HCT116 (cell line): ENCODE data around the gene BRINP1. TPM values are rescaled to one million over a fixed set of nuclear protein-coding genes. Genes with fewer than 3 reads are reported as not detected.

Experiments used
- ATAC-seq: fragments of 200-7000 bp; cut with Tn5 transposase; 2 replicates; pipeline ENCODE4 v1.9.1; 2020; ENCODE audit warnings: mild to moderate bottlenecking, moderate library complexity
- BruUV-seq: library from RNA; stranded (reverse); fragments of 400-500 nt; replicated peaks from 2 replicates; lab custom pipeline; 2021; lab: Mats Ljungman, UMichigan
- CTCF ChIA-PET: fragments of 300-600 bp; sonication (Branson Sonifier 250); formaldehyde crosslinking; loops from one replicate; lab custom pipeline; 2021; ENCODE audit warnings: antibody characterized with exemption; lab: Charles Lee
- POLR2A ChIA-PET: fragments of 300-600, 350-600 bp; sonication (Branson Sonifier 250); formaldehyde crosslinking; loops from one replicate; lab custom pipeline; 2021; ENCODE audit warnings: antibody characterized with exemption; lab: Charles Lee
- RAD21 ChIA-PET, 2 experiments: fragments of 300-600 bp; sonication (Branson Sonifier 250); formaldehyde crosslinking; loops; one replicate each; lab custom pipeline; 2023; ENCODE audit warnings: low total read pairs in 2 of 2; ENCODE audit not compliant: uncharacterized antibody in 2 of 2, unreplicated experiment in 2 of 2, low non-redundant PET in 1 of 2; lab: Charles Lee
- DNase-seq: peaks from one replicate; pipeline ENCODE4 v3.0.0-alpha.2; 2010; ENCODE audit warnings: low read depth, low spot score
- H2AFZ ChIP-seq: fragments of 200-600 bp; shearing (Covaris generic), sonication (generic); 2 replicates; pipeline ENCODE4 v1.6.1; 2017; ENCODE audit warnings: low read depth, mixed run types, mixed read lengths, antibody characterized with exemption, low read length; ENCODE audit not compliant: poor library complexity, severe bottlenecking
- H3K27ac ChIP-seq: 2 replicates; pipeline ENCODE4 v1.5.1; 2012; ENCODE audit warnings: low read depth, low read length
- H3K27me3 ChIP-seq: fragments of 200-600 bp; sonication (generic); 2 replicates; pipeline ENCODE4 v1.6.1; 2016; ENCODE audit warnings: mixed run types, low read length, mixed read lengths; ENCODE audit not compliant: insufficient read depth
- H3K36me3 ChIP-seq, 2 experiments: fragments of 200-500 bp in 1 of 2; fragments of 200-600 bp in 1 of 2; sonication (Bioruptor generic) in 1 of 2; sonication (generic) in 1 of 2; 2 replicates each; pipeline versions ENCODE4 v1.5.1 to v1.6.1; 2014 to 2016; ENCODE audit warnings: low read length in 2 of 2, inconsistent platforms in 1 of 2, mixed read lengths in 1 of 2, mixed run types in 1 of 2; ENCODE audit not compliant: insufficient read depth in 2 of 2, control insufficient read depth in 1 of 2
- H3K4me1 ChIP-seq, 2 experiments: fragments of 200-600 bp in 1 of 2; sonication (generic) in 1 of 2; 2 replicates each; pipeline versions ENCODE4 v1.5.1 to v1.6.1; 2012 to 2017; ENCODE audit warnings: low read length in 2 of 2, inconsistent platforms in 1 of 2, mild to moderate bottlenecking in 1 of 2, mixed read lengths in 1 of 2, mixed run types in 1 of 2, moderate library complexity in 1 of 2; ENCODE audit not compliant: insufficient read depth in 2 of 2, control insufficient read depth in 1 of 2
- H3K4me2 ChIP-seq: fragments of 200-600 bp; sonication (generic); 2 replicates; pipeline ENCODE4 v1.6.1; 2017; ENCODE audit warnings: mixed run types, low read length, mixed read lengths
- H3K4me3 ChIP-seq, 2 experiments: fragments of 200-600 bp in 1 of 2; sonication (generic) in 1 of 2; replicated peaks in 1 of 2; 2 replicates each; pipeline ENCODE4 v1.5.1; 2011 to 2016; ENCODE audit warnings: low read length in 2 of 2, control low read depth in 1 of 2, low read depth in 1 of 2, mild to moderate bottlenecking in 1 of 2, mixed read lengths in 1 of 2, mixed run types in 1 of 2
- H3K79me2 ChIP-seq: fragments of 200-600 bp; sonication (generic); 2 replicates; pipeline ENCODE4 v1.6.1; 2017; ENCODE audit warnings: mild to moderate bottlenecking, mixed run types, low read length, moderate library complexity, mixed read lengths; ENCODE audit not compliant: insufficient read depth
- H3K9ac ChIP-seq: fragments of 200-600 bp; sonication (generic); 2 replicates; pipeline ENCODE4 v1.6.1; 2016; ENCODE audit warnings: low read length, mixed read lengths
- H3K9me2 ChIP-seq: fragments of 200-600 bp; sonication (generic), shearing (Covaris generic); 2 replicates; pipeline ENCODE4 v1.6.1; 2017; ENCODE audit warnings: mixed run types, mild to moderate bottlenecking, moderate library complexity; ENCODE audit not compliant: insufficient read depth
- H3K9me3 ChIP-seq, 2 experiments: fragments of 200-500 bp in 1 of 2; fragments of 200-600 bp in 1 of 2; sonication (Bioruptor generic) in 1 of 2; sonication (generic) in 1 of 2; 2 replicates each; pipeline ENCODE4 v1.6.1; 2014 to 2017; ENCODE audit warnings: low read length in 2 of 2, mixed read lengths in 2 of 2, inconsistent platforms in 1 of 2, low read depth in 1 of 2, mild to moderate bottlenecking in 1 of 2, mixed run types in 1 of 2, moderate library complexity in 1 of 2; ENCODE audit not compliant: control insufficient read depth in 1 of 2, insufficient read depth in 1 of 2
- H4K20me1 ChIP-seq: fragments of 200-600 bp; sonication (generic), shearing (Covaris generic); 2 replicates; pipeline ENCODE4 v1.6.1; 2017; ENCODE audit warnings: mixed run types, mild to moderate bottlenecking, moderate library complexity; ENCODE audit not compliant: insufficient read depth
- CBX3 ChIP-seq: IDR thresholded peaks from 2 replicates; pipeline ENCODE4 v1.6.1; 2012; ENCODE audit warnings: low read depth
- CEBPB ChIP-seq: IDR thresholded peaks from 2 replicates; pipeline ENCODE4 v1.6.1; 2012; ENCODE audit warnings: low read depth
- EGR1 ChIP-seq: IDR thresholded peaks from 2 replicates; pipeline ENCODE4 v1.6.1; 2012; ENCODE audit warnings: low read depth
- EZH2 ChIP-seq: fragments of 200-600 bp; sonication (generic); IDR thresholded peaks from 2 replicates; pipeline ENCODE4 v1.6.1; 2017; ENCODE audit warnings: antibody characterized with exemption, mixed run types
- EZH2phosphoT487 ChIP-seq: fragments of 200-600 bp; IDR thresholded peaks from 2 replicates; pipeline ENCODE4 v1.6.1; 2018; ENCODE audit warnings: antibody characterized with exemption, borderline replicate concordance
- FOSL1 ChIP-seq: IDR thresholded peaks from 2 replicates; pipeline ENCODE4 v1.6.1; 2012; ENCODE audit warnings: low read depth
- JUND ChIP-seq: IDR thresholded peaks from 2 replicates; pipeline ENCODE4 v1.6.1; 2012
- POLR2AphosphoS5 ChIP-seq: IDR thresholded peaks from 2 replicates; pipeline ENCODE4 v1.6.1; 2011; ENCODE audit warnings: mild to moderate bottlenecking, low read depth, low read length, moderate library complexity
- RAD21 ChIP-seq: IDR thresholded peaks from 2 replicates; pipeline ENCODE4 v1.6.1; 2012; ENCODE audit warnings: low read depth, mild to moderate bottlenecking
- SIN3A ChIP-seq: IDR thresholded peaks from 2 replicates; pipeline ENCODE4 v1.6.1; 2012; ENCODE audit warnings: low read depth
- SP1 ChIP-seq: IDR thresholded peaks from 2 replicates; pipeline ENCODE4 v1.6.1; 2012; ENCODE audit warnings: low read depth
- TCF7L2 ChIP-seq: IDR thresholded peaks from 2 replicates; pipeline ENCODE4 v1.7.0; 2011; ENCODE audit warnings: borderline replicate concordance, inconsistent platforms; ENCODE audit not compliant: insufficient read depth, insufficient read length; ENCODE audit errors: extremely low read depth
- YY1 ChIP-seq: IDR thresholded peaks from 2 replicates; pipeline ENCODE4 v1.6.1; 2011; ENCODE audit warnings: low read length, low read depth, moderate library complexity, mild to moderate bottlenecking; ENCODE audit not compliant: insufficient replicate concordance; ENCODE audit errors: extremely low read depth
- ZNF274 ChIP-seq: fragments of 200-500 bp; sonication (Bioruptor generic); IDR thresholded peaks from 2 replicates; pipeline ENCODE4 v1.6.1; 2014; ENCODE audit warnings: mild to moderate bottlenecking, low read depth, low read length, inconsistent platforms
- intact Hi-C: fragments of 100-400 bp; cut with micrococcal nuclease; formaldehyde crosslinking; loops from 2 replicates; pipeline ENCODE4 v1.10.0; 2022
- total RNA-seq: library from RNA; stranded (reverse); gene quantifications from one replicate; pipeline ENCODE4 v1.2.1, GENCODE V29; 2021; ENCODE audit not compliant: unreplicated experiment
- TF ChIP-seq, protein P1 (sequence below), 3 experiments: fragments of 200-600 bp in 1 of 3; sonication (generic) in 1 of 3; IDR thresholded peaks in 2 of 3; conservative IDR thresholded peaks in 1 of 3; 2 replicates each; pipeline ENCODE4 v1.5.1; 2012 to 2017; ENCODE audit warnings: low read depth in 2 of 3, low read length in 2 of 3, antibody characterized with exemption in 1 of 3, borderline replicate concordance in 1 of 3, control low read depth in 1 of 3, mild to moderate bottlenecking in 1 of 3, mixed read lengths in 1 of 3, mixed run types in 1 of 3, moderate library complexity in 1 of 3; ENCODE audit not compliant: insufficient read depth in 1 of 3
- TF ChIP-seq, protein P2 (sequence below): IDR thresholded peaks from 2 replicates; pipeline ENCODE4 v1.6.1; 2012; ENCODE audit warnings: low read depth
- TF ChIP-seq, protein P3 (sequence below): IDR thresholded peaks from 2 replicates; pipeline ENCODE4 v1.6.1; 2011; ENCODE audit warnings: mild to moderate bottlenecking, low read length, moderate library complexity; ENCODE audit not compliant: insufficient replicate concordance; ENCODE audit errors: extremely low read depth

BRINP1 gene
- total RNA-seq, 1 experiment from 2014 or later = not detected

DNA sequence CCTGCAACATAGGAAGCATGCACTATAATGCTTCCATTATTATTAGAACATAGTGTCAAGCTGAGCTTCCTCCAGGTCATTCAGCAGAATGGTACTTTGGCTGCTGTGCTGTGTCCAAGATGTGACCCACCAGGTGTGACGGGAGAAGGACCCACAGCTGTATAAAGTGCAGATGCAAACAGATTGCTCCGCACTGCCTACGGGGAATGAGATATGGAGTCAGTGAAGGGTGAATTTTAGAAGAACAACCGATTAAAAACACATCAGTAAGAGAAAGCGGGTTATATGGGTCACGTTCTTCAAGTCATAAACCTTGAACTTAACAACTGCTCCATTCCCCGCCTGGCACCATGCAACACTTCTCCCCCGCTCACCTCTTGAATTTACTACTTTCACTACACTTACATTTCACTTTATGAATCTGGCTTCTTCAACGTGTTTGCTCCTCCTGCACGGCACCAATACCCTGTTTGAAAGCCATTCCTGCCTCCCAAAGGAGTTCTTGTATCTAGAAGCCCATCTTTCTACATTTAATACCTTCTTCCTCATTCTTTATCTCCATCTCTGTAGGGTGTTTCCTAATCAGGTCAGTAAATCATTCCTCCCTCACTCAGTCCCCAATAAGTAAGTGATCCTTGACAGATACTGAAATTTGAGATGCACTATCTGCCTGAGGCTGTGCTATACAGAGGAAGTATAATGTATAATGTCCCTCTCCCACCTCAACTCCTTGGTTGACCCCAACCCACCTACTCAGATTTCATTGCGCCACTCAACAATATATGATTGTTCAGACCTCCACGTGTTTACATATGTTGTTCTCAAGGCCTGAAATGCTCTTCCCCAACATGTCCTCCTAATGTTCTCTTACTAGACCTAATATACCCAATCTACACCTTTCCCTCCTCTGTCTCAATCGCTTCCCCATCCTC, 25.9 kb downstream of the BRINP1 start:
- DNase-seq = no peak
- RAD21 ChIA-PET = no interaction called here
- Histone ChIP-seq H3K79me2 (no peaks in the 10 kb centered on the region), H3K4me2 (no peak overlapping the region), H3K27ac (no peak overlapping the region), H3K9me3 (peaks cover 0 to 4% of the 10 kb centered on the region in 2 experiments; a peak in 2 of 4 replicates), H3K9ac (no peak overlapping the region), H3K36me3 (no peaks in the 10 kb centered on the region), H4K20me1 (no peaks in the 10 kb centered on the region), H3K9me2 (no peaks in the 10 kb centered on the region), H2AFZ (no peak overlapping the region), H3K27me3 (no peaks in the 10 kb centered on the region), H3K4me3 (no peak overlapping the region), H3K4me1 (no peaks in the 10 kb centered on the region)
- CTCF ChIA-PET = no interaction called here
- no peak for ATAC-seq
- POLR2A ChIA-PET = no interaction called here
- BruUV-seq = no TSS peak
- no peak for TF ChIP-seq RAD21
- TF ChIP-seq FOSL1 = no peak
- TF ChIP-seq EGR1 = no peak
- TF ChIP-seq JUND = no peak
- no peak for TF ChIP-seq POLR2AphosphoS5
- no peak for TF ChIP-seq EZH2phosphoT487
- TF ChIP-seq YY1 = no peak
- no peak for TF ChIP-seq ZNF274
- no peak for TF ChIP-seq TCF7L2
- TF ChIP-seq, protein P1, sequence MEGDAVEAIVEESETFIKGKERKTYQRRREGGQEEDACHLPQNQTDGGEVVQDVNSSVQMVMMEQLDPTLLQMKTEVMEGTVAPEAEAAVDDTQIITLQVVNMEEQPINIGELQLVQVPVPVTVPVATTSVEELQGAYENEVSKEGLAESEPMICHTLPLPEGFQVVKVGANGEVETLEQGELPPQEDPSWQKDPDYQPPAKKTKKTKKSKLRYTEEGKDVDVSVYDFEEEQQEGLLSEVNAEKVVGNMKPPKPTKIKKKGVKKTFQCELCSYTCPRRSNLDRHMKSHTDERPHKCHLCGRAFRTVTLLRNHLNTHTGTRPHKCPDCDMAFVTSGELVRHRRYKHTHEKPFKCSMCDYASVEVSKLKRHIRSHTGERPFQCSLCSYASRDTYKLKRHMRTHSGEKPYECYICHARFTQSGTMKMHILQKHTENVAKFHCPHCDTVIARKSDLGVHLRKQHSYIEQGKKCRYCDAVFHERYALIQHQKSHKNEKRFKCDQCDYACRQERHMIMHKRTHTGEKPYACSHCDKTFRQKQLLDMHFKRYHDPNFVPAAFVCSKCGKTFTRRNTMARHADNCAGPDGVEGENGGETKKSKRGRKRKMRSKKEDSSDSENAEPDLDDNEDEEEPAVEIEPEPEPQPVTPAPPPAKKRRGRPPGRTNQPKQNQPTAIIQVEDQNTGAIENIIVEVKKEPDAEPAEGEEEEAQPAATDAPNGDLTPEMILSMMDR (IDR thresholded peaks at IDR 0.05 in 2 of 3, conservative IDR thresholded peaks at IDR 0.05 in 1 of 3; ENCODE audit: borderline replicate concordance in 1 of 3, insufficient read depth in 1 of 3, low read depth in 2 of 3, low read length in 2 of 3) = no peak
- TF ChIP-seq CEBPB = no peak
- TF ChIP-seq, protein P2, sequence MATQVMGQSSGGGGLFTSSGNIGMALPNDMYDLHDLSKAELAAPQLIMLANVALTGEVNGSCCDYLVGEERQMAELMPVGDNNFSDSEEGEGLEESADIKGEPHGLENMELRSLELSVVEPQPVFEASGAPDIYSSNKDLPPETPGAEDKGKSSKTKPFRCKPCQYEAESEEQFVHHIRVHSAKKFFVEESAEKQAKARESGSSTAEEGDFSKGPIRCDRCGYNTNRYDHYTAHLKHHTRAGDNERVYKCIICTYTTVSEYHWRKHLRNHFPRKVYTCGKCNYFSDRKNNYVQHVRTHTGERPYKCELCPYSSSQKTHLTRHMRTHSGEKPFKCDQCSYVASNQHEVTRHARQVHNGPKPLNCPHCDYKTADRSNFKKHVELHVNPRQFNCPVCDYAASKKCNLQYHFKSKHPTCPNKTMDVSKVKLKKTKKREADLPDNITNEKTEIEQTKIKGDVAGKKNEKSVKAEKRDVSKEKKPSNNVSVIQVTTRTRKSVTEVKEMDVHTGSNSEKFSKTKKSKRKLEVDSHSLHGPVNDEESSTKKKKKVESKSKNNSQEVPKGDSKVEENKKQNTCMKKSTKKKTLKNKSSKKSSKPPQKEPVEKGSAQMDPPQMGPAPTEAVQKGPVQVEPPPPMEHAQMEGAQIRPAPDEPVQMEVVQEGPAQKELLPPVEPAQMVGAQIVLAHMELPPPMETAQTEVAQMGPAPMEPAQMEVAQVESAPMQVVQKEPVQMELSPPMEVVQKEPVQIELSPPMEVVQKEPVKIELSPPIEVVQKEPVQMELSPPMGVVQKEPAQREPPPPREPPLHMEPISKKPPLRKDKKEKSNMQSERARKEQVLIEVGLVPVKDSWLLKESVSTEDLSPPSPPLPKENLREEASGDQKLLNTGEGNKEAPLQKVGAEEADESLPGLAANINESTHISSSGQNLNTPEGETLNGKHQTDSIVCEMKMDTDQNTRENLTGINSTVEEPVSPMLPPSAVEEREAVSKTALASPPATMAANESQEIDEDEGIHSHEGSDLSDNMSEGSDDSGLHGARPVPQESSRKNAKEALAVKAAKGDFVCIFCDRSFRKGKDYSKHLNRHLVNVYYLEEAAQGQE = no peak
- TF ChIP-seq EZH2 = no peak
- TF ChIP-seq, protein P3, sequence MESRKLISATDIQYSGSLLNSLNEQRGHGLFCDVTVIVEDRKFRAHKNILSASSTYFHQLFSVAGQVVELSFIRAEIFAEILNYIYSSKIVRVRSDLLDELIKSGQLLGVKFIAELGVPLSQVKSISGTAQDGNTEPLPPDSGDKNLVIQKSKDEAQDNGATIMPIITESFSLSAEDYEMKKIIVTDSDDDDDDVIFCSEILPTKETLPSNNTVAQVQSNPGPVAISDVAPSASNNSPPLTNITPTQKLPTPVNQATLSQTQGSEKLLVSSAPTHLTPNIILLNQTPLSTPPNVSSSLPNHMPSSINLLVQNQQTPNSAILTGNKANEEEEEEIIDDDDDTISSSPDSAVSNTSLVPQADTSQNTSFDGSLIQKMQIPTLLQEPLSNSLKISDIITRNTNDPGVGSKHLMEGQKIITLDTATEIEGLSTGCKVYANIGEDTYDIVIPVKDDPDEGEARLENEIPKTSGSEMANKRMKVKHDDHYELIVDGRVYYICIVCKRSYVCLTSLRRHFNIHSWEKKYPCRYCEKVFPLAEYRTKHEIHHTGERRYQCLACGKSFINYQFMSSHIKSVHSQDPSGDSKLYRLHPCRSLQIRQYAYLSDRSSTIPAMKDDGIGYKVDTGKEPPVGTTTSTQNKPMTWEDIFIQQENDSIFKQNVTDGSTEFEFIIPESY = no peak
- no peak for TF ChIP-seq CBX3
- no peak for TF ChIP-seq SP1
- TF ChIP-seq SIN3A = no peak
- intact Hi-C loops = no loop called here
